ENCODE measurements around the gene DENND1B. TPM values are rescaled to one million over a fixed set of nuclear protein-coding genes. Genes with fewer than 3 reads are reported as not detected.

The DENND1B gene
- total and polyA plus RNA-seq, 2 of the 8 experiments (the other 6 are each of a cell fraction or from before 2014, with no cell fraction given), result 0.74 to 3.3 TPM

DNA sequence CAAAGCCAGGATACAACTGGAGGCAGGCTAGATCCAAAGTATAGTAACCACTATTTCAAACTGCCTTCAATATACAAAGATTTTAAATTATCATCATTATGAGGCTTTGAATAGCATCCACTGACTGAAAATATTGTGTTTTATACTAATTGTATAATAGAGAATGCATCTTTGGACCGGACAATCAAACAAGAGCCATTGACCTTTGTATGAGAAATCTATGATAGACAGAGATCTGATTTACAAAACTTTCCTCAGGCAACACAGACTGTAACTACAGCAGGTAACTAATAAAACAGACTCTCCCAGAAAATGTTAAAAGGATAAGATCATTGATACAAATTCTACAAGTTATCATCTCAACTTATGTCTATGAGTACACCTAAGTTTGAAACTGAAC is 152.9 kb downstream of the DENND1B start:
- Histone ChIP-seq H3K23me2 (ENCODE audit: low read depth, low read length) (no peaks in the 10 kb centered on the region), H2BK120ac (replicated peaks; ENCODE audit: low read depth, low read length) (no peak overlapping the region), H3K23ac (ENCODE audit: insufficient read length) (no peak overlapping the region), H2AFZ (ENCODE audit: low read length) (no peak overlapping the region), H3K79me2 (ENCODE audit: control insufficient read depth in 1 of 2, insufficient read depth in 2 of 2, low read length in 2 of 2) (no peaks in the 10 kb centered on the region), H3K4ac (replicated peaks; ENCODE audit: insufficient read length, low read depth, low read length) (no peak overlapping the region), H3K4me2 (ENCODE audit: insufficient read depth in 1 of 2, low read depth in 2 of 2, low read length in 2 of 2) (no peak overlapping the region), H3K36me3 (ENCODE audit: control insufficient read depth in 2 of 4, insufficient read depth in 4 of 4, low read length in 3 of 4) (no peaks in the 10 kb centered on the region), H2BK12ac (ENCODE audit: low read depth, low read length) (no peak overlapping the region), H3K27ac (ENCODE audit: low read depth, low read length) (no peak overlapping the region), H4K5ac (ENCODE audit: insufficient read length, low read depth, low read length) (no peak overlapping the region), H3K4me3 (ENCODE audit: extremely low read depth in 1 of 4, insufficient read depth in 2 of 4, low read depth in 3 of 4, low read length in 4 of 4) (no peak overlapping the region), H3K4me1 (replicated peaks in 1 of 4; ENCODE audit: control insufficient read depth in 3 of 4, insufficient read depth in 4 of 4, low read length in 3 of 4) (no peaks in the 10 kb centered on the region), H2AK5ac (ENCODE audit: low read depth, low read length) (no peak overlapping the region), H4K20me1 (replicated peaks in 1 of 2; ENCODE audit: control insufficient read depth in 1 of 2, insufficient read depth in 2 of 2, low read length in 2 of 2) (no peaks in the 10 kb centered on the region), H2BK15ac (ENCODE audit: low read length) (no peak overlapping the region), H3K9ac (replicated peaks in 1 of 4; ENCODE audit: extremely low read depth in 1 of 4, low read depth in 3 of 4, low read length in 3 of 4) (no peak overlapping the region), H3K79me1 (ENCODE audit: low read depth, low read length) (no peaks in the 10 kb centered on the region), H2BK20ac (ENCODE audit: low read length) (no peak overlapping the region), H4K8ac (ENCODE audit: extremely low read depth, insufficient read depth, low read length) (no peak overlapping the region), H2BK5ac (ENCODE audit: low read depth, low read length) (no peak overlapping the region), H4K91ac (replicated peaks; ENCODE audit: insufficient read length, low read length) (no peak overlapping the region), H3K27me3 (replicated peaks in 1 of 4; ENCODE audit: control insufficient read depth in 3 of 4, extremely low read depth in 1 of 4, insufficient read depth in 3 of 4, low read length in 3 of 4) (no peaks in the 10 kb centered on the region), H3K18ac (ENCODE audit: extremely low read depth, low read length) (no peak overlapping the region), H3K9me3 (ENCODE audit: insufficient read depth in 2 of 2, low read depth in 1 of 2, low read length in 1 of 2) (no peaks in the 10 kb centered on the region), H3K14ac (ENCODE audit: insufficient read length) (no peak overlapping the region), H3K56ac (replicated peaks; ENCODE audit: insufficient read length, low read depth, low read length) (no peak overlapping the region)
- CTCF ChIA-PET (ENCODE audit: partially characterized antibody), result interaction anchor here (1.3 kb wide), 1 partner anchor 246 kb away, joined by 4 read pairs; no protein-coding TSS in a partner anchor
- TF ChIP-seq MAX (IDR thresholded peaks at IDR 0.05) (no peak), EZH2 (IDR thresholded peaks at IDR 0.05; ENCODE audit: low read depth, low read length, severe bottlenecking) (no peak), ZNF274 (IDR thresholded peaks at IDR 0.05; ENCODE audit: borderline replicate concordance, extremely low read depth, low read length) (no peak), TBP (IDR thresholded peaks at IDR 0.05; ENCODE audit: low read depth, low read length) (no peak), CHD1 (IDR thresholded peaks at IDR 0.05; ENCODE audit: low read depth, low read length) (no peak), EGR1 (IDR thresholded peaks at IDR 0.05; ENCODE audit: borderline replicate concordance, low read depth, low read length) (no peak), KDM1A (IDR thresholded peaks at IDR 0.05; ENCODE audit: borderline replicate concordance, low read length) (no peak), ATF3 (IDR thresholded peaks at IDR 0.05; ENCODE audit: insufficient read depth, low read depth, low read length) (no peak), GABPA (IDR thresholded peaks at IDR 0.05; ENCODE audit: borderline replicate concordance, insufficient read depth, low read length) (no peak), HDAC6 (IDR thresholded peaks at IDR 0.05; ENCODE audit: low read depth, low read length) (no peak), CBX5 (IDR thresholded peaks at IDR 0.05; ENCODE audit: low read depth, low read length) (no peak), PHF8 (conservative IDR thresholded peaks at IDR 0.05; ENCODE audit: low read depth, low read length) (no peak), GTF2F1 (IDR thresholded peaks at IDR 0.05; ENCODE audit: borderline replicate concordance, low read depth, low read length) (no peak), KDM5A (IDR thresholded peaks at IDR 0.05; ENCODE audit: low read length) (no peak)
- WGBS, 2 experiments (ENCODE audit: extremely low coverage in 1 of 2, insufficient coverage in 1 of 2, insufficient read length in 1 of 2, insufficient replicate concordance in 2 of 2, low coverage in 1 of 2, low lambda C conversion rate in 2 of 2, missing lambda C conversion rate in 1 of 2), result 89% methylated on average over 1 of the region's 1 CpG; no CpG with 5 or more reads in 1 of the 2 experiments
- no peak for FAIRE-seq
- no peak for DNase-seq (ENCODE audit: low read depth in 1 of 2, low spot score in 2 of 2)
- POLR2A ChIA-PET (ENCODE audit: partially characterized antibody), result no interaction called here

Data from H1 (cell line).